ENCODE measurements around the gene PRKCE. TPM values are rescaled to one million over a fixed set of nuclear protein-coding genes. Genes with fewer than 3 reads are reported as not detected.

PRKCE gene
- total and polyA plus RNA-seq, 2 experiments from 2014 or later, result 0.94 to 1.2 TPM

DNA sequence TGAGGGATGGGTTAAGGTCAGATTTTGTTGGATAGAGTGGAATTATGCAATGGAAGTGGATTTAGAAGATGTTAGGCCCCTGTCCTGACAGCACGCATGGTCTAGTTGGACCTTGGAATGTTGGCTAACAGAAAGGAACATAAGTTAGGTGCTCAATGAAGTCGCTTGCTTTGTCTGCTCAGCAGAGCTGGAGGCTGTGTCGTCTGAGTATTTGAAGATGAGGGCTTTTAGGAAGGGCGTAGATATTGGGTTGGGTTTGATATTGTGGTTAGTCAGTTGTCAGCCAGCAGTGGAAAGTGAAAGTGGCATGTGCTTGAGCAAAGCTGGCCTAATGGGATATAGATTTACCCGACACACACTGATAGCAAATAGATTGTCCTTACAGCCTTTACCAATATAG lies 239.3 kb downstream of the PRKCE start (continued):
- TF ChIP-seq ETS1 (IDR thresholded peaks at IDR 0.05) (no peak), STAT1 (IDR thresholded peaks at IDR 0.05; ENCODE audit: unreplicated experiment) (no peak), JUNB (IDR thresholded peaks at IDR 0.05; ENCODE audit: unreplicated experiment) (no peak), POLR2AphosphoS5 (IDR thresholded peaks at IDR 0.05; ENCODE audit: low read depth) (no peak), CREB1 (CRISPR knock-in tag; IDR thresholded peaks at IDR 0.05; ENCODE audit: low read depth) (no peak)
- TF ChIP-seq, protein P1, sequence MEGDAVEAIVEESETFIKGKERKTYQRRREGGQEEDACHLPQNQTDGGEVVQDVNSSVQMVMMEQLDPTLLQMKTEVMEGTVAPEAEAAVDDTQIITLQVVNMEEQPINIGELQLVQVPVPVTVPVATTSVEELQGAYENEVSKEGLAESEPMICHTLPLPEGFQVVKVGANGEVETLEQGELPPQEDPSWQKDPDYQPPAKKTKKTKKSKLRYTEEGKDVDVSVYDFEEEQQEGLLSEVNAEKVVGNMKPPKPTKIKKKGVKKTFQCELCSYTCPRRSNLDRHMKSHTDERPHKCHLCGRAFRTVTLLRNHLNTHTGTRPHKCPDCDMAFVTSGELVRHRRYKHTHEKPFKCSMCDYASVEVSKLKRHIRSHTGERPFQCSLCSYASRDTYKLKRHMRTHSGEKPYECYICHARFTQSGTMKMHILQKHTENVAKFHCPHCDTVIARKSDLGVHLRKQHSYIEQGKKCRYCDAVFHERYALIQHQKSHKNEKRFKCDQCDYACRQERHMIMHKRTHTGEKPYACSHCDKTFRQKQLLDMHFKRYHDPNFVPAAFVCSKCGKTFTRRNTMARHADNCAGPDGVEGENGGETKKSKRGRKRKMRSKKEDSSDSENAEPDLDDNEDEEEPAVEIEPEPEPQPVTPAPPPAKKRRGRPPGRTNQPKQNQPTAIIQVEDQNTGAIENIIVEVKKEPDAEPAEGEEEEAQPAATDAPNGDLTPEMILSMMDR (conservative IDR thresholded peaks at IDR 0.05; ENCODE audit: low read depth in 2 of 2), result no peak

GRCh38 chr2:45891719-45892424 lies 240.4 kb downstream of the PRKCE start:
- H3K9me3 Mint-ChIP-seq, result no peaks in the 10 kb centered on the region
- Histone ChIP-seq H3F3A (replicated peaks; ENCODE audit: low read depth) (no peaks in the 10 kb centered on the region), H3K79me2 (replicated peaks; ENCODE audit: insufficient read depth) (no peaks in the 10 kb centered on the region), H3K4me3 (no peak overlapping the region), H2AFZ (no peak overlapping the region), H3K9me2 (ENCODE audit: insufficient read depth) (peaks cover 8% of the 10 kb centered on the region; the same call in 1 of the 2 replicates), H3K27ac (ENCODE audit: low read depth) (no peak overlapping the region), H3K27me3 (ENCODE audit: insufficient read depth) (no peaks in the 10 kb centered on the region), H3K4me2 (no peak overlapping the region), H3K36me3 (ENCODE audit: insufficient read depth) (no peaks in the 10 kb centered on the region), H4K20me1 (replicated peaks; ENCODE audit: insufficient read depth) (no peaks in the 10 kb centered on the region), H3K4me1 (ENCODE audit: insufficient read depth) (peaks cover 3% of the 10 kb centered on the region; the same call in 1 of the 2 replicates)
- no peak overlapping the region for H3K4me3 Mint-ChIP-seq
- no peak overlapping the region for H3K27ac Mint-ChIP-seq
- no peak for DNase-seq (ENCODE audit: low spot score)
- ATAC-seq, result no peak
- peaks cover 3% of the 10 kb centered on the region; the same call in 2 of the 3 replicates for H3K4me1 Mint-ChIP-seq
- TF ChIP-seq ZNF331 (CRISPR knock-in tag; IDR thresholded peaks at IDR 0.05; ENCODE audit: low read depth) (no peak), STAT1 (IDR thresholded peaks at IDR 0.05; ENCODE audit: unreplicated experiment) (no peak), JUNB (IDR thresholded peaks at IDR 0.05; ENCODE audit: unreplicated experiment) (no peak)
- no peaks in the 10 kb centered on the region for H3K36me3 Mint-ChIP-seq (ENCODE audit: low read depth)
- peaks cover 5% of the 10 kb centered on the region for H3K27me3 Mint-ChIP-seq (ENCODE audit: insufficient read depth, low read depth, poor library complexity)

- Mint-ChIP-seq H3K27ac (no peak overlapping the region), H3K36me3 (ENCODE audit: low read depth) (no peaks in the 10 kb centered on the region), H3K9me3 (no peaks in the 10 kb centered on the region), H3K27me3 (ENCODE audit: insufficient read depth, low read depth, poor library complexity) (peaks cover 5% of the 10 kb centered on the region), H3K4me3 (no peak overlapping the region), H3K4me1 (peaks cover 3% of the 10 kb centered on the region; the same call in 2 of the 3 replicates)
- peaks cover 3% of the 10 kb centered on the region; the same call in 1 of the 2 replicates for H3K4me1 ChIP-seq (ENCODE audit: insufficient read depth)
- ATAC-seq (no peak), DNase-seq (ENCODE audit: low spot score) (no peak)
- no peaks in the 10 kb centered on the region for H4K20me1 ChIP-seq (replicated peaks; ENCODE audit: insufficient read depth)
- no peak overlapping the region for H2AFZ ChIP-seq
- no peak overlapping the region for H3K27ac ChIP-seq (ENCODE audit: low read depth)
- H3K27me3 ChIP-seq (ENCODE audit: insufficient read depth), result no peaks in the 10 kb centered on the region
- no peaks in the 10 kb centered on the region for H3F3A ChIP-seq (replicated peaks; ENCODE audit: low read depth)
- no peak overlapping the region for H3K4me2 ChIP-seq
- H3K9me2 ChIP-seq (ENCODE audit: insufficient read depth), result peaks cover 5% of the 10 kb centered on the region; the same call in 1 of the 2 replicates
- no peaks in the 10 kb centered on the region for H3K79me2 ChIP-seq (replicated peaks; ENCODE audit: insufficient read depth)
- H3K4me3 ChIP-seq, result no peak overlapping the region
- H3K36me3 ChIP-seq (ENCODE audit: insufficient read depth), result no peaks in the 10 kb centered on the region
- no peak for TF ChIP-seq NANOG (IDR thresholded peaks at IDR 0.05; ENCODE audit: borderline replicate concordance)
- no peak for TF ChIP-seq EZH2 (IDR thresholded peaks at IDR 0.05; ENCODE audit: low read depth, unreplicated experiment)
- TF ChIP-seq ZNF114 (CRISPR knock-in tag; IDR thresholded peaks at IDR 0.05), result no peak
- no peak for TF ChIP-seq JUNB (IDR thresholded peaks at IDR 0.05; ENCODE audit: unreplicated experiment)
- no peak for TF ChIP-seq EZH2phosphoT487 (IDR thresholded peaks at IDR 0.05; ENCODE audit: unreplicated experiment)
- no peak for TF ChIP-seq ETS1 (IDR thresholded peaks at IDR 0.05)
- TF ChIP-seq CREB1 (CRISPR knock-in tag; IDR thresholded peaks at IDR 0.05; ENCODE audit: low read depth), result no peak
- no peak for TF ChIP-seq STAT1 (IDR thresholded peaks at IDR 0.05; ENCODE audit: unreplicated experiment)
Observed at GRCh38 chr2:45892425-45892745, 240.9 kb downstream of the PRKCE start.
